Esophagus squamous epithelium (tissue), 5 donors: ENCODE results near the gene UGT1A6. TPM values are rescaled to one million over a fixed set of nuclear protein-coding genes. Genes with fewer than 3 reads are reported as not detected.
"Not testable (repeated sequence)": the region's sequence is repeated elsewhere in the genome, so short reads cannot be mapped to it uniquely, and the experiment has no call there.

Source experiments
- DNase-seq: peaks from one replicate; lab custom pipeline; 2025; lab: John Stamatoyannopoulos, UW
- H3K27ac ChIP-seq, 4 donors: fragments of 200-600 bp; sonication (generic); one replicate each; pipeline ENCODE4 v1.5.1; 2016 to 2019; ENCODE audit warnings: mild to moderate bottlenecking in 1 of 4
- H3K27me3 ChIP-seq, 4 donors: fragments of 200-600 bp; sonication (generic); 1 replicate in 3 of 4; 2 replicates in 1 of 4; pipeline versions ENCODE4 v1.5.1 to v1.6.0; 2017 to 2021; ENCODE audit warnings: antibody characterized with exemption in 1 of 4
- H3K36me3 ChIP-seq, 3 donors: fragments of 200-600 bp; sonication (generic); one replicate each; pipeline ENCODE4 v1.5.1; 2016 to 2019
- H3K4me1 ChIP-seq, 3 donors: fragments of 200-600 bp; sonication (generic); one replicate each; pipeline ENCODE4 v1.5.1; 2017 to 2019
- H3K4me3 ChIP-seq, 4 donors: fragments of 200-600 bp; sonication (generic); 1 replicate in 3 of 4; 2 replicates in 1 of 4; pipeline ENCODE4 v1.5.1; 2016 to 2019; ENCODE audit warnings: mild to moderate bottlenecking in 2 of 4, moderate library complexity in 1 of 4
- H3K9me3 ChIP-seq, 3 donors: fragments of 200-600 bp; sonication (generic); one replicate each; pipeline ENCODE4 v1.5.1; 2016 to 2019
- POLR2A ChIP-seq, 4 donors: fragments of 450-650 bp; IDR thresholded peaks; one replicate each; pipeline ENCODE4 v1.6.1; 2017; ENCODE audit warnings: antibody characterized with exemption in 4 of 4, mild to moderate bottlenecking in 4 of 4, moderate library complexity in 3 of 4
- WGBS, 2 donors: methylation state at CpG; one replicate each; pipeline ENCODE4 v1.1.5; 2018; 5-methylcytosine and 5-hydroxymethylcytosine counted together
- intact Hi-C: fragments of 100-400 bp; cut with DNase I; formaldehyde crosslinking; loops from one replicate; pipeline ENCODE4 v1.15.0; 2022
- total RNA-seq, 4 donors: library from RNA; depleted of rRNA; stranded (reverse); fragments of >200 nt; gene quantifications; one replicate each; pipeline ENCODE4 v1.1.0, GENCODE V29; 2016
- TF ChIP-seq, protein P1 (sequence below), 6 experiments: fragments of 450-650 bp in 4 of 6; fragments of 200-600 bp in 2 of 6; sonication (generic) in 2 of 6; IDR thresholded peaks; one replicate each; pipeline ENCODE4 v1.5.1; 2016 to 2019; ENCODE audit warnings: antibody characterized with exemption in 6 of 6, mild to moderate bottlenecking in 4 of 6, moderate library complexity in 4 of 6
- donor health status: DM: yes; HTN: yes; CAD: no.

UGT1A6 gene
- total RNA-seq, 4 donors from 2014 or later: 30.8 to 67.1 (median 61.3) TPM

DNA sequence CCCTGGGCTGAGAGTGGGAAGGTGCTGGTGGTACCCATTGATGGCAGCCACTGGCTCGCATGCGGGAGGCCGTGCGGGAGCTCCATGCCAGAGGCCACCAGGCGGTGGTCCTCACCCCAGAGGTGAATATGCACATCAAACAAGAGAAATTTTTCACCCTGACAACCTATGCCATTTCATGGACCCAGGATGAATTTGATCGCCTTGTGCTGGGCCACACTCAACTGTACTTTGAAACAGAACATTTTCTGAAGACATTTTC is 54.5 kb downstream of the UGT1A6 start:
- H3K4me1 ChIP-seq: no peaks in the 10 kb centered on the region
- WGBS, 2 donors: 79 to 98% methylated on average over 6 of the region's 6 CpGs
- no peaks in the 10 kb centered on the region for H3K27me3 ChIP-seq
- peaks cover 0 to 7% (median 0%) of the 10 kb centered on the region in 3 donors for H3K36me3 ChIP-seq
- no peaks in the 10 kb centered on the region for H3K9me3 ChIP-seq
- H3K27ac ChIP-seq: no peak overlapping the region
- H3K4me3 ChIP-seq: no peak overlapping the region
- DNase-seq: no peak
- intact Hi-C loops: no loop called here
- TF ChIP-seq POLR2A (IDR thresholded peaks at IDR 0.05): no peak
- TF ChIP-seq, protein P1, sequence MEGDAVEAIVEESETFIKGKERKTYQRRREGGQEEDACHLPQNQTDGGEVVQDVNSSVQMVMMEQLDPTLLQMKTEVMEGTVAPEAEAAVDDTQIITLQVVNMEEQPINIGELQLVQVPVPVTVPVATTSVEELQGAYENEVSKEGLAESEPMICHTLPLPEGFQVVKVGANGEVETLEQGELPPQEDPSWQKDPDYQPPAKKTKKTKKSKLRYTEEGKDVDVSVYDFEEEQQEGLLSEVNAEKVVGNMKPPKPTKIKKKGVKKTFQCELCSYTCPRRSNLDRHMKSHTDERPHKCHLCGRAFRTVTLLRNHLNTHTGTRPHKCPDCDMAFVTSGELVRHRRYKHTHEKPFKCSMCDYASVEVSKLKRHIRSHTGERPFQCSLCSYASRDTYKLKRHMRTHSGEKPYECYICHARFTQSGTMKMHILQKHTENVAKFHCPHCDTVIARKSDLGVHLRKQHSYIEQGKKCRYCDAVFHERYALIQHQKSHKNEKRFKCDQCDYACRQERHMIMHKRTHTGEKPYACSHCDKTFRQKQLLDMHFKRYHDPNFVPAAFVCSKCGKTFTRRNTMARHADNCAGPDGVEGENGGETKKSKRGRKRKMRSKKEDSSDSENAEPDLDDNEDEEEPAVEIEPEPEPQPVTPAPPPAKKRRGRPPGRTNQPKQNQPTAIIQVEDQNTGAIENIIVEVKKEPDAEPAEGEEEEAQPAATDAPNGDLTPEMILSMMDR (IDR thresholded peaks at IDR 0.05): no peak

DNA sequence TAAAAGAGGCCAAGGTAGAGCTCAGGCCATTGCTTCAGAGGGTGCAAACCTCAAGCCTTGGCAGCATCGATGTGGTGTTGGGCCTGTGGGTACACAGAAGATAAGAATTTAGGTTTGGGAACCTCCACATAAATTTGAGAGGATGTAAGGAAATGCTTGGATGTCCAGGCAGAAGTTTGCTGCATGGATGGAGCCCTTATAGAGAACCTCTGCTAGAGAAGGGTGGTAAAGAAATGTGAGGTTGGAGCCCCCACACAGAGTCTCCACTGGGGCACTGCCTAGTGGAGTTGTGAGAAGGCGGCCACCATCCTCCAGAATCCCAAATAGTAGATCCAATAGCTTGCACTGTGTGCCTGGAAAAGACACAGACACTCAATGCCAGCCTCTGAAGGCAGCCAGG is 58.0 kb downstream of the UGT1A6 start:
- intact Hi-C loops, H3K9me3 ChIP-seq, DNase-seq, H3K4me1 ChIP-seq, H3K27ac ChIP-seq, H3K4me3 ChIP-seq, H3K27me3 ChIP-seq: not testable (repeated sequence)
- 83 to 100% methylated on average over 1 to 2 of the region's 2 CpGs for WGBS, 2 donors
- peaks cover 0 to 17% (median 0%) of the 10 kb centered on the region in 3 donors for H3K36me3 ChIP-seq

DNA sequence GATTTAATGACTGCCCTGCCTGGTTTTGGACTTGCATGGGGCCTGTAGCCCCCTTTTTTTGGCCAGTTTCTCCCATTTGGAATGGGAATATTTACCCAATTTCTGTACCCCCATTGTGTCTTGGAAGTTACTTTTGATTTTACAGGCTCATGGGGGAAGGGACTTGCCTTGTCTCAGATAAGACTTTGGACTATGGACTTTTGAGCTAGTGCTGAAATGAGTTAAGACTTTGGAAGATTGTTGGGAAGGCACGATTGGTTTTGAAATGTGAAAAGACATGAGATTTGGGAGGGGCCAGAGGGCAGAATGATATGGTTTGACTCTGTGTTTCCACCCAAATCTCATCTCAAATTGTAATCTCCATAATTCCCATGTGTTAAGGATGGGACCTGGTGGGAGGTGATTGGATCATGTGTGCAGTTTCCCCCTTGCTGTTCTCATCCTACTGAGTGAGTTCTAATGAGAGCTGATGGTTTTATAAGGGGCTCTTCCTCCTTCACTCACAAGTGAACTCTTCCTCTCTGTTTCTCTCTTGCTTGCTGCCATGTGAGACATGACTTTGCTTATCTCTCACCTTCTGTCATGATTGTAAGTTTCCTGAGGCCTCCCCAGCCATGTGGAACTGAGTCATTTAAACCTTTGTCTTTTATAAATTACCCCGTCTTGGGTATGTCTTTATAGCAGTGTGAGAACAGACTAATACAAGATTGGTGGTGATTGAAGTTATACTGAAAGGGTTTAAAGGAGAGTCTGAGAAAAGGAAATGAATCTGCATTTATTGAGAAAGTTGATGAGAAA is 58.7 kb downstream of the UGT1A6 start:
- intact Hi-C loops, DNase-seq: not testable (repeated sequence)

DNA sequence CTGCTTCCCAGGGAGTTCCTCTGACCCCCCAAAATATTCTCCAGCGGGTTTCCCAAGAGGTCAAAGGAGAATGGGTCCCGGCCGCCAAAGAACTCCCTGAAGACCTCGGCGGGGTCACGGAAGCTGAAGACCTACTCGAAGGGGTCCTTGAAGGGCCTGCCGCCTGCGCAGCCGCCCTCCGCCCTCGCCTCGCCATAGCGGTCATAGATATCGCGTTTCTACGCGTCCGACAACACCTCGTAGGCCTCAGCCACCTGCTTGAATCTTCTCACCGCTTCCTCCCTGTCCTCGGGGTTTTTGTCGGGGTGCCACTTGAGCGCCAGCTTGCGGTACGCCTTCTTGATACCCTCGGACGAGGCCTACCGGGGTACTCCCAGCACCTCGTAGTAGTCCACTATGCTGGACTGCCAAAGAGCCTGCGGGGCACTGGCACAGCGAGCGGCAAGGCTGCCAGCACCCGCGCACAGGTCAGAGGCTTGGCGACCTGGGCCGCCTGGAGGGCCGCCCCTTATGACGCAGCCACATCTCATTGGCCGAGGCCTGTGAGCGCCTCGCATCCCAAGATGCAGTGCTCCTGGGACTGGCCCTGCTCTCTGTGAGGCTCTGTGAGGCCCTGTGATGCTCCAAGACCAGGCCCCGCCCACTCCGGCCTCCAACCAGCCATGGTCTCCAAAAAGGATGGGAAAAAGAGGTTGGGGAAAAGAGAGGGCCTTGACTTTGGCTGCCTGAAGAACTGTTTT is 62.4 kb downstream of the UGT1A6 start:
- H3K4me3 ChIP-seq: no peak overlapping the region
- DNase-seq: no peak
- TF ChIP-seq, protein P1 (IDR thresholded peaks at IDR 0.05): no peak
- TF ChIP-seq POLR2A (IDR thresholded peaks at IDR 0.05): no peak
- peaks cover 0 to 17% (median 0%) of the 10 kb centered on the region in 3 donors for H3K36me3 ChIP-seq
- WGBS, 2 donors: 91 to 97% methylated on average over 21 to 30 of the region's 44 CpGs
- H3K27me3 ChIP-seq: no peaks in the 10 kb centered on the region
- no peak overlapping the region for H3K27ac ChIP-seq
- no peaks in the 10 kb centered on the region for H3K9me3 ChIP-seq
- intact Hi-C loops: no loop called here
- H3K4me1 ChIP-seq: peaks cover 0 to 7% (median 0%) of the 10 kb centered on the region in 3 donors

More for the DNA sequence above, 58.7 kb downstream of the UGT1A6 start:
- not testable (repeated sequence) for H3K27me3 ChIP-seq, H3K4me1 ChIP-seq, H3K4me3 ChIP-seq, H3K27ac ChIP-seq, H3K9me3 ChIP-seq
- whole genome bisulfite sequencing, 2 donors: 59 to 74% methylated on average over 2 of the region's 2 CpGs
- peaks cover 0 to 17% (median 0%) of the 10 kb centered on the region in 3 donors for H3K36me3 ChIP-seq

DNA sequence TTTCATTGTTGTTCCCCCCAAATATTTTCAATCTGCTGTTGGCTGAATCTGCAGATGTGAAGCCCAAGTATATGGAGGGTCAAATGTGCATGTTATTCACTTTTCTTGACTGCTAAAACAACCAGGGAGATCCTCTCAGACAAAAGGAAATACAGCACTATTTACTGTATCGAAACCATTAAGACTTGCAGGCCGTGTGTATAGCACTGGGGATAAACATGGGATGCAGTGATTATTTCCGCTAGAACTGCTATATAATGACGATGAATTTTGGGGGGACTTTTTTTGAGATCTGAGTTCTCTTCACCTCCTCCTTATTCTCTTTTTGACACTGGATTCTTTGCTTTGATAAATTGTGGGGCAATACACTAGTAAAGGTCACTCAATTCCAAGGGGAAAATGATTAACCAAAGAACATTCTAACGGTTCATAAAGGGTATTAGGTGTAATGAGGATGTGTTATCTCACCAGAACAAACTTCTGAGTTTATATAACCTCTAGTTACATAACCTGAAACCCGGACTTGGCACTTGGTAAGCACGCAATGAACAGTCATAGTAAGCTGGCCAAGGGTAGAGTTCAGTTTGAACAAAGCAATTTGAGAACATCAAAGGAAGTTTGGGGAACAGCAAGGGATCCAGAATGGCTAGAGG is 63.9 kb downstream of the UGT1A6 start:
- no peak overlapping the region for H3K4me3 ChIP-seq
- peaks cover 0 to 17% (median 0%) of the 10 kb centered on the region in 3 donors for H3K36me3 ChIP-seq
- DNase-seq: no peak
- no peak overlapping the region for H3K27ac ChIP-seq
- no peaks in the 10 kb centered on the region for H3K27me3 ChIP-seq
- intact Hi-C loops: no loop called here
- TF ChIP-seq, protein P1 (IDR thresholded peaks at IDR 0.05): no peak
- TF ChIP-seq POLR2A (IDR thresholded peaks at IDR 0.05): no peak
- H3K9me3 ChIP-seq: no peaks in the 10 kb centered on the region
- WGBS, 2 donors: 53 to 71% methylated on average over 7 of the region's 7 CpGs
- peaks cover 5 to 22% (median 6%) of the 10 kb centered on the region in 3 donors for H3K4me1 ChIP-seq

DNA sequence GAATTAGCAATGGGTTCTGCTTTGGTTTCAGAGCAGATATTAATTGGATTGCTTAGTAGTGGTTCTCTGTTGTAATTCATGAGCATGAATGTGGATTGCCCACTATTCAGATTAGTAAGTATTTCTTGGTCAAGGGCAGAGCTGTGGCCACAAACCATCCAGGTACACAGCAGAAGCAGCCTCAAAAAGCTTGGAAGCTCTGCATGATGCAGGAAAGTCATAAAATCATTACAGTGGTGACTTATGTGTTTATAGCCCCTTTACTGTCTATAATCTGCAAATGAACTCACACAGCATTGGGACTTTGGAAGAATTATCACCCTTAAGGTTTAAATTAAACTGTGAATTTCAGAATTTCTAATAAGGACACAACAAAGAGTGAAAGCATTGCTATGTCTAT is 65.5 kb downstream of the UGT1A6 start:
- TF ChIP-seq, protein P1 (IDR thresholded peaks at IDR 0.05): no peak
- no peak for TF ChIP-seq POLR2A (IDR thresholded peaks at IDR 0.05)
- Histone ChIP-seq H3K36me3 (peaks cover 0 to 17% (median 0%) of the 10 kb centered on the region in 3 donors), H3K27me3 (no peaks in the 10 kb centered on the region), H3K4me1 (peaks cover 5 to 27% (median 9%) of the 10 kb centered on the region in 3 donors), H3K4me3 (no peak overlapping the region), H3K9me3 (no peaks in the 10 kb centered on the region), H3K27ac (no peak overlapping the region)
- intact Hi-C loops: no loop called here
- DNase-seq: no peak
